Neural crest cell (in vitro differentiated cells): Measurements from ENCODE around the gene ZDHHC14. TPM values are rescaled to one million over a fixed set of nuclear protein-coding genes. Genes with fewer than 3 reads are reported as not detected.

Source experiments
- DNase-seq: peaks from one replicate; pipeline ENCODE4 v3.0.0; 2021; ENCODE audit warnings: low read depth, mixed read lengths, low spot score
- H3K27ac Mint-ChIP-seq: one replicate; pipeline ENCODE4 v1.8.0; 2021; ENCODE audit warnings: mild to moderate bottlenecking, mixed read lengths; ENCODE audit not compliant: unreplicated experiment
- H3K27me3 Mint-ChIP-seq: 2 replicates; pipeline ENCODE4 v1.8.0; 2021; ENCODE audit warnings: low read depth, mild to moderate bottlenecking, mixed read lengths
- H3K36me3 Mint-ChIP-seq: 2 replicates; pipeline ENCODE4 v1.8.0; 2021; ENCODE audit warnings: low read depth, mild to moderate bottlenecking, mixed read lengths
- H3K4me1 Mint-ChIP-seq: 2 replicates; pipeline ENCODE4 v1.8.0; 2021; ENCODE audit warnings: mixed read lengths
- H3K4me3 Mint-ChIP-seq: one replicate; pipeline ENCODE4 v1.8.0; 2021; ENCODE audit warnings: mild to moderate bottlenecking, mixed read lengths
- H3K9me3 Mint-ChIP-seq: 2 replicates; pipeline ENCODE4 v1.8.0; 2021; ENCODE audit warnings: mixed read lengths
- CTCF ChIP-seq: fragments of 200-600 bp; sonication (generic); conservative IDR thresholded peaks from 2 replicates; pipeline ENCODE4 v1.5.0; 2021; ENCODE audit warnings: antibody characterized with exemption, mild to moderate bottlenecking
- total RNA-seq: library from RNA; stranded (reverse); gene quantifications from 2 replicates; pipeline ENCODE4 v1.2.1, GENCODE V29; 2021

ZDHHC14 gene
- total RNA-seq, 1 donor from 2014 or later = 5.3 TPM

GRCh38 chr6:157552081-157552747 lies 171.2 kb downstream of the ZDHHC14 start:
- Mint-ChIP-seq H3K4me3 (no peak overlapping the region), H3K4me1 (peaks cover 21% of the 10 kb centered on the region), H3K27me3 (peaks cover 10% of the 10 kb centered on the region), H3K27ac (peak overlapping the region; percentile 1), H3K9me3 (no peaks in the 10 kb centered on the region), H3K36me3 (no peaks in the 10 kb centered on the region)
- TF ChIP-seq CTCF = no peak
- DNase-seq = no peak

GRCh38 chr6:157552820-157553485 lies 172.0 kb downstream of the ZDHHC14 start:
- H3K4me1 Mint-ChIP-seq = peaks cover 21% of the 10 kb centered on the region
- H3K4me3 Mint-ChIP-seq = no peak overlapping the region
- DNase-seq = no peak
- TF ChIP-seq CTCF = no peak
- no peak overlapping the region for H3K27ac Mint-ChIP-seq
- H3K36me3 Mint-ChIP-seq = no peaks in the 10 kb centered on the region
- peaks cover 10% of the 10 kb centered on the region for H3K27me3 Mint-ChIP-seq
- no peaks in the 10 kb centered on the region for H3K9me3 Mint-ChIP-seq

GRCh38 chr6:157554747-157555146 lies 173.8 kb downstream of the ZDHHC14 start:
- H3K27ac Mint-ChIP-seq = no peak overlapping the region
- H3K9me3 Mint-ChIP-seq = no peaks in the 10 kb centered on the region
- DNase-seq = no peak
- no peak overlapping the region for H3K4me3 Mint-ChIP-seq
- peaks cover 27% of the 10 kb centered on the region for H3K4me1 Mint-ChIP-seq
- TF ChIP-seq CTCF = no peak
- H3K27me3 Mint-ChIP-seq = peaks cover 10% of the 10 kb centered on the region
- no peaks in the 10 kb centered on the region for H3K36me3 Mint-ChIP-seq

- H3K27me3 Mint-ChIP-seq = peaks cover 10% of the 10 kb centered on the region
- no peaks in the 10 kb centered on the region for H3K9me3 Mint-ChIP-seq
- peak overlapping the region; percentile 21 for H3K27ac Mint-ChIP-seq
- peaks cover 27% of the 10 kb centered on the region for H3K4me1 Mint-ChIP-seq
- H3K4me3 Mint-ChIP-seq = no peak overlapping the region
- TF ChIP-seq CTCF = no peak
- DNase-seq = no peak
- no peaks in the 10 kb centered on the region for H3K36me3 Mint-ChIP-seq
Measured at GRCh38 chr6:157555455-157556143, 174.6 kb downstream of the ZDHHC14 start.

- no peaks in the 10 kb centered on the region for H3K9me3 Mint-ChIP-seq
- DNase-seq = no peak
- no peak overlapping the region for H3K4me3 Mint-ChIP-seq
- H3K27ac Mint-ChIP-seq = peak overlapping the region; percentile 52
- no peaks in the 10 kb centered on the region for H3K36me3 Mint-ChIP-seq
- H3K27me3 Mint-ChIP-seq = peaks cover 10% of the 10 kb centered on the region
- TF ChIP-seq CTCF = no peak
- H3K4me1 Mint-ChIP-seq = peaks cover 27% of the 10 kb centered on the region
Measured at GRCh38 chr6:157556144-157556645, 175.2 kb downstream of the ZDHHC14 start.
